GM18909 (cell line): Measurements from ENCODE around the gene RNPEP.
"Not testable (repeated sequence)": the region's sequence is repeated elsewhere in the genome, so short reads cannot be mapped to it uniquely, and the experiment has no call there.

Source experiments
- ATAC-seq: cut with Tn5 transposase; IDR thresholded peaks from one replicate; pipeline ENCODE4 v1.9.1; 2021; ENCODE audit warnings: mild to moderate bottlenecking; ENCODE audit not compliant: unreplicated experiment, poor library complexity

RNPEP gene

GRCh38 chr1:201955729-201956143, 26.7 kb upstream of the RNPEP start:
- peak; percentile 49 for ATAC-seq

GRCh38 chr1:201958348-201958747, 24.1 kb upstream of the RNPEP start:
- no peak for ATAC-seq

- ATAC-seq = not testable (repeated sequence)
Measured at GRCh38 chr1:201962382-201962781, 20.1 kb upstream of the RNPEP start.

- no peak for ATAC-seq
Measured at GRCh38 chr1:201964261-201964660, 18.2 kb upstream of the RNPEP start.

DNA sequence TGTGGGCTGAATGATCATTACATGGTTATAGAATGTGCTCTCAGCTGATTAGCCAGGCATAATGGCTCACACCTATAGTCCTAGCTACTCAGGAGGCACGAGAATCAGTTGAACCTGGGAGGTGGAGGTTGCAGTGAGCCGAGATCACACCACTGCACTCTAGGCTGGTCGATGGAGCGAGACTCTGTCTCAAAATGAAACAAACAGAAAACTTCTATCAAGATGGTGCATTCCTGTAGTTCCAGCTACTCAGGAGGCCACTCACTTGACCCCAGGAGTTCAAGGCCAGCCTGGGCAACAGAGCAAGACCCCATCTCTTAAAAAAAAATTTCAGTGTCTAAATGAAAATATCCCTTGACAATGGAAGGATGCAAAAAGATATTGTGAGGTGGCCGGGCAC, 16.3 kb upstream of the RNPEP start:
- ATAC-seq = no peak

DNA sequence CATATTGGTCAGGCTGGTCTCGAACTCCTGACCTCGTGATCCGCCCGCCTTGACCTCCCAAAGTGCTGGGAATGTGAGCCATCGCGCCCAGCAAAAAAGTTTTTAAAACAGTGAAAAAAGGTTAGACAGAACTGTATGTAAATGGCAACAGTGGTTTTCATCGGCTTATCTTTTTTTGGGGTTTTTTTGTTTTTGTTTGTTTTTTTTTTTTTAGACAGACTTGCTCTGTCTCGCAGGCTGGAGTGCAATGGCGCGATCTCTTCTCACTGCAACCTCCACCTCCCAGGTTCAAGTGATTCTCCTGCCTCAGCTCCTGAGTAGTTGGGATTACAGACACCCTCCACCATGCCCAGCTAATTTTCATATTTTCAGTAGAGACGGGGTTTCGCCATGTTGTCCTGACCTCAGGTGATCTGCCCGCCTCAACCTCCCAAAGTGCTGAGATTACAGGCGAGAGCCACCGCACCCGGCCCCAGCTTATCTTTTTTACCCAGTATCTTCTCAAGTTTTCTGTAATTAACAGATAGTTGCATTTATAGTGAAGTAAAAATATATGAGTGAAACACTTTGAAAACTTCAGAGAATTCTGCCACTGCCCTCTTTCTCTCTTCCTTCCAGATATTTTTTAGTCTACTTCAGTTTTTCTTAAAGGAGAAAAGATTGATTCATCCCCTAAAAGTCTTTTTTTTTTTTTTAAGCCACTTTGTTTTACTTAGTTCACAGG, 14.1 kb upstream of the RNPEP start:
- no peak for ATAC-seq

GRCh38 chr1:201970334-201971159, 11.9 kb upstream of the RNPEP start:
- ATAC-seq = no peak

- peak; percentile 15 for ATAC-seq
Measured at GRCh38 chr1:201982082-201982622, 296 bp upstream of the RNPEP start.

DNA sequence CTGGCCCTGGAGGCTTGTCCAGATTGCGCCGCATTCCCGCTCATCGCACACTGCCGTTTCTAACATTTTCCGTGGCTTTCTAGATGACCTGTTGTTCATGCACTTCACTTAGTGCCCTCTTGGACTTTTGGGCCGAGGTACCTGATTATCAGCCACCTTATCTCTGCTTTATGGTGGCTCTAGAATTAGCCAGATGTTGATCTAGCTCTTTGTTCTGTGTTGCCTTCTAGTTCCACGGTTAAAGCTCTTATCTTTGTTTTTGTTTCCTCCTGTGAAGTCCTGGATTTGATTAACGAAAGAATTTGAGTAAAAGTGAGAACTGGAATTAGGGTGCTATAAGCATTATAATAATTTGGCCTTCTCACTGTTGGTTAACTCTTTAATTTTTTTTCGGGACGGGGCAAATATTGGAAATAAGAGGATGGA, 945 bp downstream of the RNPEP start:
- no peak for ATAC-seq

DNA sequence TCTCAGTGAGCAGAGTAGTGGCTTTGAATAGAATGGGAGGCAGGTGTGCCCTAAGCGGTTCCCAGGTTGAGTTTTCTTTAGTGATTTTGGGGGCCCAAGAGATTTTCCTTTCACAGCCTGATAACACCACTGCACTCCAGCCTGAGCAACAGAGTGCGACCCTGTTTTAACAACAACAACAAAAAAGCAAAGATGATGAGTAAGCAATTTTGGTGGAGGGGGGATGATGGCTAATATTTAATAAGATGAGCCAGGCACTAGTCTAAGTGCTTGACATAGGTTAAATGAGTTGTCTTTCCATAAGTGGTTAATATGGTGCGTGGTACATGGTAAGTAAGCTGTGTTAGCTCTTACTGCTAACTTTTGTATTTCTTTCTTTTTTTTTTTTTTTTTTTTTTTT, 2.0 kb downstream of the RNPEP start:
- ATAC-seq = no peak

- no peak for ATAC-seq
Measured at GRCh38 chr1:201985355-201985754, 2.9 kb downstream of the RNPEP start.

DNA sequence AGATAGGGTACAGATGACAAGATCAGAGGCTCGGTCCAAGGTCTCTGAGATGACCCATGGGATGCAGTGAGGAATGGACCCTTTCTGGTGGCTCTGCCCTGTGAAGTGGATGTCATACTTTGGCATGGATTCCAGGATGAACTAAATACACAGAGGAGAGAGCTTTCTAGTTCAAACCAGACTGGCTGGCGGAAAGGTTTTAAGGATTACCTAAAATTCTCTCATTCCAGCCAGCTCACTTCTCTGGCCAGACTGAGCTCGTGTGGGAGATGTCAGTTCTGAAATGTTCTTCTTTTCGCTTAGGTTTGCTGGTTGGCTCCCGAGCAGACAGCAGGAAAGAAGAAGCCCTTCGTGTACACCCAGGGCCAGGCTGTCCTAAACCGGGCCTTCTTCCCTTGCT, 6.2 kb downstream of the RNPEP start:
- no peak for ATAC-seq

GRCh38 chr1:201989354-201990128, 7.1 kb downstream of the RNPEP start:
- ATAC-seq = no peak

DNA sequence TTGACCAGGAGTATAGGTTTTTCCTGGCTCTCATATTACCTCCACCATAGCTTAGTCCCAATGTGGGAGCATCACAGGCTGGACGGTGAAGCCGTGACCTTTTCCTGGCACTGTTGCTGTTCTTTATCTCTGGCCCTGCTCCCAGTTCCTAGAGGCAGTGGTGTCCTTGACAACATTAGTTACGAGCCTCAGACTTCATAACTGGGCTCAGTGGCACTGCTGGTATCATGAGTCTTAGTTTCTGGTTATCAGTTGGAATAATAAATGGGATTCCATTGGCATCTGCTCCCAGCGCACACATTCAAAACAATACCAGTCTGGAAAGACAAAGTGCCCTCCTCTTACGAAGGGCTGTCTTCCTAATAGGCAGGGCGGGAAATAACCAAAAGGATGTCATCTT, 8.0 kb downstream of the RNPEP start:
- no peak for ATAC-seq

DNA sequence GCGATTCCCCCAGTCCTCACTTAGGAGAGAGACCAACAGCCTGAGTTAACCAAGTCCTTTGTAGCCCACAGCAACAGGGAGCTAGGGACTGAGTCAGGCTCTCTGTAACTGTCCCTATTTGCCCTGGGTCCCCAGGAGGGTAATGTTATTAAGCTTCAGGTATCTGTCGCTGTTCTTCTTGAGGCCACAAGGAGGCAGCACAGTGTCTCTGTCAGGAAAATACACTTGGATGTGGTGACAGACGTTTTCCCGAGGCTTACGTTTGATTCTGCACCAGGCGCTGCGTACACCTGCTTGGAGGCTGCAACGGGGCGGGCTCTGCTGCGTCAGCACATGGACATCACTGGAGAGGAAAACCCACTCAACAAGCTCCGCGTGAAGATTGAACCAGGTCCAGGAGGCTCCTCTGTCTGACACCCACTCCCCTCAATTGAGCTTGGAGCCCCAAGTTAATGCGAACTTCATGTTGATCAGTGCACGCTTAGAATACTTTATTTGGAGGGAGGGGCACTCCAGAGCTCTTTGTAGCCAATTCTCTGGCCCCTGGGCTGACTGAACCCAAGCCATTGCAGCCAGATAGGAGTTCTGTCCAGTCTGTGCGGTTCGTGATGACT, 17.3 kb downstream of the RNPEP start:
- no peak for ATAC-seq

GRCh38 chr1:202002507-202002906, 20.1 kb downstream of the RNPEP start:
- ATAC-seq = no peak

DNA sequence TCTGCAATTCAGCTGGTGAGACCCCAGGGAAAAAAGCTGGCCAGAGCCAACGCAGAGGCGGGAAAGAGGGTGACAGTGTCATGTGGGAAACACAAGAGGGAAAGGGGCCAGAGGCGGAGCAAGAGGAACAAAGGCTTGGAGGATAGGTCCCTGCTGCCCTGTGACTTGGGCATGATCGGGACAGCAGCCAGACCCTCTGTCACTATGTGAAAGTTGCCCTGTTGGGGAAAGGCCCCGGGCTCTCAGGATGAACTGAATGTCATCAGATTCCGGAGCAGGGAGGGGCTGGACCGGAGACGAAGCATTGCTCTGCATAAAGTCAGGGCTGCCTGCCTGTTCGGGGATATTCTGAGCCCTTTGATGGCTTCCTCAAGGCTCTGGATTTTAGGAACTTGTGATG, 22.3 kb downstream of the RNPEP start:
- ATAC-seq = no peak

DNA sequence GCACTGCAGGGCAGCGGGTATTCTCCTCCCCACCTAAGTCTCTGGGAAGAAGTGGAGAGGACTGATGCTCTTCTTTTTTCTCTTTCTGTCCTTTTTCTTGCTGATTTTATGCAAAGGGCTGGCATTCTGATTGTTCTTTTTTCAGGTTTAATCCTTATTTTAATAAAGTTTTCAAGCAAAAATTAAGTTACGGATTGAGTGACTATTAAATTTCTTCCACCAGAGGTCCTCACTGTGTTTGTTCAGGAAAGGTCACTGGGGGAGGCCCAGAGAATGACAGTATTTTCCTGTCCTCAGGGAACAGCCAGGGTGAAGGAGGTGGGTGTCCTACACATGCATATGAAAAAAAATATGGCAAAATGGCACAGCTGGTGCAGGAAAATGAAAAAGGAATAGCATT, 23.5 kb downstream of the RNPEP start:
- ATAC-seq = no peak

- ATAC-seq = no peak
Measured at GRCh38 chr1:202007304-202007703, 24.9 kb downstream of the RNPEP start.

- no peak for ATAC-seq
Measured at GRCh38 chr1:202007805-202008489, 25.5 kb downstream of the RNPEP start.
